Muscle of leg (tissue), 11 donors: ENCODE data around the gene SPATA46. TPM values are rescaled to one million over a fixed set of nuclear protein-coding genes. Genes with fewer than 3 reads are reported as not detected.

Source experiments
- DNase-seq: peaks from one replicate; pipeline ENCODE4 v3.0.0; 2013
- H3K27ac ChIP-seq: one replicate; pipeline ENCODE4 v1.5.1; 2013; ENCODE audit warnings: mild to moderate bottlenecking, low read length, control low read depth
- H3K27me3 ChIP-seq: one replicate; pipeline ENCODE4 v1.6.1; 2013; ENCODE audit warnings: low read length; ENCODE audit not compliant: control insufficient read depth, insufficient read depth
- H3K36me3 ChIP-seq: one replicate; pipeline ENCODE4 v1.6.1; 2013; ENCODE audit warnings: low read length; ENCODE audit not compliant: control insufficient read depth, insufficient read depth
- H3K4me1 ChIP-seq: one replicate; pipeline ENCODE4 v1.6.1; 2013; ENCODE audit warnings: low read length; ENCODE audit not compliant: control insufficient read depth, insufficient read depth
- H3K4me3 ChIP-seq: one replicate; pipeline ENCODE4 v1.5.1; 2013; ENCODE audit warnings: low read length, control low read depth
- H3K9me3 ChIP-seq: replicated peaks from 2 replicates; pipeline ENCODE4 v1.6.1; 2013; ENCODE audit warnings: low read depth, low read length; ENCODE audit not compliant: control insufficient read depth
- WGBS: methylation state at CpG from one replicate; pipeline ENCODE4 v1.1.5; 2013; ENCODE audit warnings: missing lambda C conversion rate; ENCODE audit not compliant: insufficient coverage; 5-methylcytosine and 5-hydroxymethylcytosine counted together
- polyA plus RNA-seq, 8 donors: library from polyadenylated mRNA; unstranded; fragments of 120-200 nt; gene quantifications; one replicate each; pipeline versions ENCODE4 v1.2.1 to v1.2.3, GENCODE V29; 2013; ENCODE audit warnings: inconsistent platforms in 1 of 8, low replicate concordance in 1 of 8; ENCODE audit not compliant: insufficient read length in 8 of 8, insufficient read depth in 1 of 8
- total RNA-seq: library from RNA; stranded (reverse); fragments of 120-200 nt; gene quantifications from one replicate; pipeline ENCODE4 v1.2.4, GENCODE V29; 2013

The SPATA46 gene
- total and polyA plus RNA-seq, 9 donors, result 0.21 to 0.29 (median 0.28) TPM; not detected in 6

GRCh38 chr1:162367073-162367472, 9.6 kb downstream of the SPATA46 start:
- H3K27me3 ChIP-seq, result no peaks in the 10 kb centered on the region
- no peak overlapping the region for H3K4me3 ChIP-seq
- peak; percentile 33 for DNase-seq
- no peaks in the 10 kb centered on the region for H3K9me3 ChIP-seq
- H3K27ac ChIP-seq, result no peak overlapping the region
- no peaks in the 10 kb centered on the region for H3K4me1 ChIP-seq
- 66% methylated on average over 36 of the region's 36 CpGs for WGBS
- no peaks in the 10 kb centered on the region for H3K36me3 ChIP-seq

DNA sequence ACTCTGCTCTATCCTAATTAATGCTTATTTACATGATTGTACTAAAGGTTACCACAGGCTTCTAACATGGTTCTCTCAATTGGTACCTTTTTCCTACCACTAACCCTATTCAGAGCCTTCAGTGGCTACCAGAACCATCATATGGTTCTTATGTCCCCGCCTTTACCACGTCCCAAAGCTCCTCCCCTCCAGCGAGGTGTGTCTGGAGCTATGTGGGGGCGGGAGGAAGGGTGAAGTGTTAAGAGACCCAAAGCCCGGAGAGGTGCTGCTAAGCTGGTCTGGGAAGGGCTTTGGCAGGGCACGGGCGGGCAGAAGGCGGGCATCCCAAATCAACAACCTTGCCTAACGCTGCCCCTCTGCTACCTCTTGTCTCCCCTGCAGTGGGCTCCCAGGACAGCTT, 10.0 kb downstream of the SPATA46 start:
- WGBS, result 80% methylated on average over 5 of the region's 9 CpGs
- no peaks in the 10 kb centered on the region for H3K4me1 ChIP-seq
- H3K4me3 ChIP-seq, result no peak overlapping the region
- no peaks in the 10 kb centered on the region for H3K9me3 ChIP-seq
- no peak overlapping the region for H3K27ac ChIP-seq
- H3K36me3 ChIP-seq, result no peaks in the 10 kb centered on the region
- no peaks in the 10 kb centered on the region for H3K27me3 ChIP-seq
- no peak for DNase-seq

DNA sequence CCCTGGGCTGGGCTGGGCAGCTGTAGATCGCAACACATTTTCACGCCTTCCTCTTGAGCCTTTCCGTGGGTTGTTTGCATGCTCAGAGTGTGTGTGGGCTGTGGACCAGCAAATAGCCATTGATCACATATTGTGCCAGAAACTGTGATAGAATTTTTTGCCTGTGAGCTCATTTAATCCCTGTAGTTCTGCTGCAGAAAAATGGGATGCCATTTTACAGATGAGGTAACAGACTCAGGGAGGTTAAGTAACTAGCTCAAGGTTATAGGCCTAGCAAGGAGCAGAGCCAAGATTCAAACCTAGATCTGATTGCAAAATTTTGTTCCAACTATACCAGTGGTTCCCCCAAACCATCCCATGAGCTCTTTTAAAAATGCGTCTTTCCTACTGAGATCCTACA, 10.5 kb downstream of the SPATA46 start:
- no peaks in the 10 kb centered on the region for H3K9me3 ChIP-seq
- H3K27me3 ChIP-seq, result no peaks in the 10 kb centered on the region
- no peaks in the 10 kb centered on the region for H3K4me1 ChIP-seq
- H3K36me3 ChIP-seq, result no peaks in the 10 kb centered on the region
- WGBS, result 61% methylated on average over 3 of the region's 4 CpGs
- DNase-seq, result no peak
- H3K4me3 ChIP-seq, result no peak overlapping the region
- H3K27ac ChIP-seq, result no peak overlapping the region

- no peak for DNase-seq
- no peak overlapping the region for H3K4me3 ChIP-seq
- H3K4me1 ChIP-seq, result no peaks in the 10 kb centered on the region
- H3K9me3 ChIP-seq, result no peaks in the 10 kb centered on the region
- no peaks in the 10 kb centered on the region for H3K27me3 ChIP-seq
- H3K36me3 ChIP-seq, result no peaks in the 10 kb centered on the region
- 91% methylated on average over 7 of the region's 10 CpGs for WGBS
- H3K27ac ChIP-seq, result no peak overlapping the region
Measured at GRCh38 chr1:162365284-162366020, 11.2 kb downstream of the SPATA46 start.

DNA sequence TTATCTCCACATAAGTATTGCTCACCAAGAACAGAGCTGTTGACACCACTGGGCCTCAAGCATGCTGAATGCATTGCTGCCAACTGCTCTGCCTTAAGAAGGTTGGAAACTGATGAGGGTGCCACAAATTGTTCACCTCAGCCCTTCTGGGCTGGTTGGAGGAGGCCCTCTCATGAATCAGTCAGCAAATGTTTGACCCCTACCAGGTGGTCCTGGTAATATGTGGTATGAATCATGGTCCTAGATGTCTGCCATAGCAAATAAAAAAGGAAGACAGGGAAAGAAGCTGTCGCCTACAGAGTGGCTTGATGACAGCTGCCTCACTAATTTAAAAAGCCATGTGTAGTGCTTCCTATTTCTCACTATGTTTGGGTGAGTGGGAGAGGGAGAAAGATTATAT, 12.2 kb downstream of the SPATA46 start:
- Histone ChIP-seq H3K4me1 (no peaks in the 10 kb centered on the region), H3K36me3 (no peaks in the 10 kb centered on the region), H3K27ac (no peak overlapping the region), H3K4me3 (no peak overlapping the region), H3K9me3 (no peaks in the 10 kb centered on the region), H3K27me3 (no peaks in the 10 kb centered on the region)
- DNase-seq, result no peak
- no CpG with 5 or more reads among the region's 1 CpG for WGBS

DNA sequence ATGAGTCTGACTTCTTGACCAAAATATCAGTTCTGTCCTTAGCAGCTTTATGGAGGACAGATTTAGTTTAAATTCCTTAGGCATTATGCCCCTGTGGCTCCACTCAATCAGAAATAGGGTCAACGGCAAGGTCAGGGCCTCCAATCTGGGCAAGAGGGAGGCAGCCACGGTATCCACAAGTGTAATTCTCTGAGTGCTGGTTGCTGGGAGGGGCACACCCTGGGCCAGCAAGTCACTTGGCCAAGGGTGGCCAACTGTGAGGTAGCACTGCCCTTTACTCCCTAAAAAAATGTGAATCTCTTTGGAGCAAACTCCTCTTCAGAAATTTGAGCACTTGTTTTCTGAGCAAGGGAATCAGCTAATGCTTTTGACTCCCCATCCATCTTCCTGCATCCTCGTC, 12.8 kb downstream of the SPATA46 start:
- H3K4me1 ChIP-seq, result no peaks in the 10 kb centered on the region
- H3K4me3 ChIP-seq, result no peak overlapping the region
- H3K9me3 ChIP-seq, result no peaks in the 10 kb centered on the region
- H3K36me3 ChIP-seq, result no peaks in the 10 kb centered on the region
- no peaks in the 10 kb centered on the region for H3K27me3 ChIP-seq
- DNase-seq, result no peak
- H3K27ac ChIP-seq, result no peak overlapping the region
- 65% methylated on average over 2 of the region's 3 CpGs for WGBS

GRCh38 chr1:162361349-162361748, 15.3 kb downstream of the SPATA46 start:
- no peak overlapping the region for H3K27ac ChIP-seq
- WGBS, result 76% methylated on average over 4 of the region's 5 CpGs
- no peaks in the 10 kb centered on the region for H3K36me3 ChIP-seq
- H3K9me3 ChIP-seq, result no peaks in the 10 kb centered on the region
- H3K27me3 ChIP-seq, result no peaks in the 10 kb centered on the region
- no peak overlapping the region for H3K4me3 ChIP-seq
- DNase-seq, result no peak
- H3K4me1 ChIP-seq, result no peaks in the 10 kb centered on the region

DNA sequence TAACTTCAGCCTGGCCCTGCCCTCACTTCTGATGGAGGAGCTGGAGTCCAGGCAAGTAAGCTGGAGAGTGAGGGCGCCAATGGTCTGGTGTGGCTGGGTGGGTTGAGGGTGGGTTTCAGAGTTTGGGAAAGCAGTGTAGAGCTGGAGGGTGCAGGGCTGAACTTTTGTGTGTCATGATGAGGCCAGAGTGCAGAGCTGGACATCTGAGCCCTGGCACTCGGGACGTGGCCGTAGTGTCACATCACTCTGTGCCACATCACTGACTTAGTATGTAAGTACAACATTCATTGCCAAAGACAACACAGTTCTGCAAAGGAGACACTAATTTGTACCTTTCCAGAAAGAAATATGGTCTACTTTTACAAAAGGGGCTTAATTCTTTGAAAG, 15.8 kb downstream of the SPATA46 start:
- 100% methylated on average over 1 of the region's 4 CpGs for WGBS
- no peak overlapping the region for H3K4me3 ChIP-seq
- H3K27me3 ChIP-seq, result no peaks in the 10 kb centered on the region
- H3K9me3 ChIP-seq, result no peaks in the 10 kb centered on the region
- H3K36me3 ChIP-seq, result no peaks in the 10 kb centered on the region
- no peak overlapping the region for H3K27ac ChIP-seq
- no peaks in the 10 kb centered on the region for H3K4me1 ChIP-seq
- no peak for DNase-seq

GRCh38 chr1:162360237-162360873, 16.3 kb downstream of the SPATA46 start:
- no peaks in the 10 kb centered on the region for H3K4me1 ChIP-seq
- 89% methylated on average over 8 of the region's 10 CpGs for WGBS
- no peaks in the 10 kb centered on the region for H3K27me3 ChIP-seq
- no peak overlapping the region for H3K4me3 ChIP-seq
- DNase-seq, result no peak
- no peaks in the 10 kb centered on the region for H3K9me3 ChIP-seq
- no peaks in the 10 kb centered on the region for H3K36me3 ChIP-seq
- no peak overlapping the region for H3K27ac ChIP-seq

- Histone ChIP-seq H3K4me3 (no peak overlapping the region), H3K4me1 (no peaks in the 10 kb centered on the region)
- WGBS, result 100% methylated on average over 3 of the region's 10 CpGs
Measured at GRCh38 chr1:162359523-162360236, 17.0 kb downstream of the SPATA46 start.

More at GRCh38 chr1:162359523-162360236, 17.0 kb downstream of the SPATA46 start:
- no peaks in the 10 kb centered on the region for H3K36me3 ChIP-seq
- no peaks in the 10 kb centered on the region for H3K27me3 ChIP-seq
- no peaks in the 10 kb centered on the region for H3K9me3 ChIP-seq
- no peak overlapping the region for H3K27ac ChIP-seq
- no peak for DNase-seq
